GM12878 (cell line): Measurements from ENCODE around the gene PDPK1.
"Not testable (repeated sequence)": the region's sequence is repeated elsewhere in the genome, so short reads cannot be mapped to it uniquely, and the experiment has no call there.

Experiments
- ESRRA ChIP-seq: IDR thresholded peaks from 2 replicates; pipeline ENCODE4 v1.6.1; 2012; ENCODE audit warnings: mild to moderate bottlenecking, low read length, improper control_type of control experiment
- FOS ChIP-seq: IDR thresholded peaks from 3 replicates; pipeline ENCODE4 v1.6.1; 2011; ENCODE audit warnings: borderline replicate concordance; ENCODE audit not compliant: insufficient read length; ENCODE audit errors: extremely low read depth
- POLR2AphosphoS5 ChIP-seq: IDR thresholded peaks from 2 replicates; pipeline ENCODE4 v1.6.1; 2011; ENCODE audit warnings: mild to moderate bottlenecking, low read length, inconsistent platforms
- TF ChIP-seq, protein P1 (sequence below), 3 experiments: IDR thresholded peaks in 2 of 3; conservative IDR thresholded peaks in 1 of 3; 2 replicates each; pipeline ENCODE4 v1.5.1; 2011; ENCODE audit warnings: low read depth in 3 of 3, low read length in 3 of 3, mild to moderate bottlenecking in 3 of 3, control low read depth in 2 of 3, moderate library complexity in 2 of 3, inconsistent platforms in 1 of 3, mixed read lengths in 1 of 3; ENCODE audit not compliant: control insufficient read depth in 2 of 3, insufficient read depth in 1 of 3; ENCODE audit errors: extremely low read depth in 1 of 3

DNA sequence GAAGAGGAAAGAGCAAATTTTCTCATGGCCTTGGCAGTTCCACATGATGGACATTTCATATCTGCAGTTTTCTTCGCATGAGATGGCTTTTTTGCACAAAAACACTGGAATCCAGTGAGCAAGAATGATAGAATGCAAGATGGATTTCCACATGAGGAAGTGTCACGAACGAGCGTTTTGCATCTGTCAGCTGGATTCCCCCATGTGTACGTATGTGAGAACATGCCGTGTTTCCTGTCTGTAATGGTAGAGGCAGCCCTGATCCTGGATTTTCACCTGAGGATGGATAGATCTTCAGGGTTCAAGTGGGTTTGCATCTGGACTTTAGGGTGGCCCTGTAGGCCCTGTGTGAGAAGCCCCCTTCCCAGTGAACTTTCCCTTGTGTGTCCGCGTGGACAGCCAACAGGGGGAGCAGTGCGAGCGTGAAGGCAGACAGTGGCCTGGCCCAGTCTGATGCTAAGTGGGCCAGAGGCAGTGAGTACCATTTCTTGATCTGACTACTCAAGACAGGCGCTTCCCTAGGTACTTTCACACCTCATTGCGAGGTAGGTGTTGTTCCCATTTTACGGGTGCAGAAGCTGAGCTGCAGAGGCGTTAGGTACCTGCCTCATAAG is 2.1 kb downstream of the PDPK1 start:
- TF ChIP-seq, protein P1, sequence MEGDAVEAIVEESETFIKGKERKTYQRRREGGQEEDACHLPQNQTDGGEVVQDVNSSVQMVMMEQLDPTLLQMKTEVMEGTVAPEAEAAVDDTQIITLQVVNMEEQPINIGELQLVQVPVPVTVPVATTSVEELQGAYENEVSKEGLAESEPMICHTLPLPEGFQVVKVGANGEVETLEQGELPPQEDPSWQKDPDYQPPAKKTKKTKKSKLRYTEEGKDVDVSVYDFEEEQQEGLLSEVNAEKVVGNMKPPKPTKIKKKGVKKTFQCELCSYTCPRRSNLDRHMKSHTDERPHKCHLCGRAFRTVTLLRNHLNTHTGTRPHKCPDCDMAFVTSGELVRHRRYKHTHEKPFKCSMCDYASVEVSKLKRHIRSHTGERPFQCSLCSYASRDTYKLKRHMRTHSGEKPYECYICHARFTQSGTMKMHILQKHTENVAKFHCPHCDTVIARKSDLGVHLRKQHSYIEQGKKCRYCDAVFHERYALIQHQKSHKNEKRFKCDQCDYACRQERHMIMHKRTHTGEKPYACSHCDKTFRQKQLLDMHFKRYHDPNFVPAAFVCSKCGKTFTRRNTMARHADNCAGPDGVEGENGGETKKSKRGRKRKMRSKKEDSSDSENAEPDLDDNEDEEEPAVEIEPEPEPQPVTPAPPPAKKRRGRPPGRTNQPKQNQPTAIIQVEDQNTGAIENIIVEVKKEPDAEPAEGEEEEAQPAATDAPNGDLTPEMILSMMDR (IDR thresholded peaks at IDR 0.05 in 2 of 3, conservative IDR thresholded peaks at IDR 0.05 in 1 of 3; ENCODE audit: control insufficient read depth in 2 of 3, extremely low read depth in 1 of 3, insufficient read depth in 1 of 3, low read depth in 3 of 3, low read length in 3 of 3), result peak; percentile 37 to 54 (median 44)
- not testable (repeated sequence) for TF ChIP-seq ESRRA, POLR2AphosphoS5, FOS
